ENCODE data around the gene PTPRT. TPM values are rescaled to one million over a fixed set of nuclear protein-coding genes. Genes with fewer than 3 reads are reported as not detected.

PTPRT gene
- total and polyA plus RNA-seq, 2 of the 4 experiments (the other 2 are of a cell fraction), result not detected

- H3K9me1 ChIP-seq (ENCODE audit: insufficient read depth, low read length), result no peaks in the 10 kb centered on the region
- dilution Hi-C loops (cut with HindIII; ENCODE audit: low sequenced_read_pairs, unreplicated experiment) (no loop called here), intact Hi-C loops (cut with micrococcal nuclease) (no loop called here), in situ Hi-C loops (cut with MboI; ENCODE audit: low sequenced_read_pairs) (no loop called here)
- no peak overlapping the region for H2AFZ ChIP-seq (replicated peaks; ENCODE audit: low read length, poor library complexity)
- H3K4ac ChIP-seq (ENCODE audit: low read depth, low read length), result no peak overlapping the region
- H2BK120ac ChIP-seq (ENCODE audit: low read depth, low read length), result no peak overlapping the region
- H2BK15ac ChIP-seq (ENCODE audit: low read depth, low read length), result no peak overlapping the region
- no peaks in the 10 kb centered on the region for H3K4me1 ChIP-seq (ENCODE audit: control insufficient read depth, insufficient read depth, low read length)
- H3K4me3 ChIP-seq (ENCODE audit: insufficient read depth, low read depth, low read length), result no peak overlapping the region
- ATAC-seq (ENCODE audit: low read depth) (no peak), DNase-seq (no peak)
- BruUV-seq (replicated peaks), result no TSS peak
- no peak overlapping the region for H3K27ac ChIP-seq (ENCODE audit: insufficient read depth, low read length)
- H2BK20ac ChIP-seq (ENCODE audit: low read depth, low read length), result no peak overlapping the region
- POLR2A ChIA-PET (ENCODE audit: unreplicated experiment), result no interaction called here
- TF ChIP-seq CHD1 (IDR thresholded peaks at IDR 0.05; ENCODE audit: low read depth, low read length) (no peak), POLR2A (IDR thresholded peaks at IDR 0.05; ENCODE audit: low read depth, low read length) (no peak), MXI1 (IDR thresholded peaks at IDR 0.05; ENCODE audit: borderline replicate concordance, low read depth, low read length) (no peak), SMC3 (IDR thresholded peaks at IDR 0.05; ENCODE audit: low read depth, low read length) (no peak), BHLHE40 (IDR thresholded peaks at IDR 0.05; ENCODE audit: low read depth, low read length) (no peak), CEBPB (IDR thresholded peaks at IDR 0.05; ENCODE audit: low read depth, low read length) (no peak), RAD21 (IDR thresholded peaks at IDR 0.05; ENCODE audit: low read length) (no peak), RFX5 (IDR thresholded peaks at IDR 0.05; ENCODE audit: low read depth, low read length) (no peak), NFE2L2 (IDR thresholded peaks at IDR 0.05; ENCODE audit: low read depth, low read length) (no peak), FOS (IDR thresholded peaks at IDR 0.05; ENCODE audit: low read depth, low read length) (no peak), CTCF (conservative IDR thresholded peaks at IDR 0.05; ENCODE audit: low read depth, low read length) (no peak), MAFK (IDR thresholded peaks at IDR 0.05; ENCODE audit: low read depth, low read length) (no peak), USF2 (IDR thresholded peaks at IDR 0.05; ENCODE audit: low read depth, low read length) (no peak), MAZ (IDR thresholded peaks at IDR 0.05; ENCODE audit: borderline replicate concordance, low read depth, low read length) (no peak), RCOR1 (IDR thresholded peaks at IDR 0.05; ENCODE audit: insufficient replicate concordance, low read length) (no peak)
- TF ChIP-seq, protein P1, sequence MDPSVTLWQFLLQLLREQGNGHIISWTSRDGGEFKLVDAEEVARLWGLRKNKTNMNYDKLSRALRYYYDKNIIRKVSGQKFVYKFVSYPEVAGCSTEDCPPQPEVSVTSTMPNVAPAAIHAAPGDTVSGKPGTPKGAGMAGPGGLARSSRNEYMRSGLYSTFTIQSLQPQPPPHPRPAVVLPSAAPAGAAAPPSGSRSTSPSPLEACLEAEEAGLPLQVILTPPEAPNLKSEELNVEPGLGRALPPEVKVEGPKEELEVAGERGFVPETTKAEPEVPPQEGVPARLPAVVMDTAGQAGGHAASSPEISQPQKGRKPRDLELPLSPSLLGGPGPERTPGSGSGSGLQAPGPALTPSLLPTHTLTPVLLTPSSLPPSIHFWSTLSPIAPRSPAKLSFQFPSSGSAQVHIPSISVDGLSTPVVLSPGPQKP (IDR thresholded peaks at IDR 0.05; ENCODE audit: borderline replicate concordance, low read depth, low read length), result no peak
- H3K79me1 ChIP-seq (ENCODE audit: low read depth in 1 of 2, low read length in 2 of 2), result no peaks in the 10 kb centered on the region
- H2AK5ac ChIP-seq (ENCODE audit: low read depth, low read length), result no peak overlapping the region
- H2BK5ac ChIP-seq (ENCODE audit: low read depth, low read length, poor library complexity, severe bottlenecking), result no peak overlapping the region
- H3K56ac ChIP-seq (ENCODE audit: extremely low read depth, insufficient read depth, low read length), result no peak overlapping the region
- no peaks in the 10 kb centered on the region for H4K20me1 ChIP-seq (ENCODE audit: insufficient read depth, low read length)
- no peak overlapping the region for H3K18ac ChIP-seq (ENCODE audit: low read depth, low read length)
- no peaks in the 10 kb centered on the region for H3K36me3 ChIP-seq (ENCODE audit: control insufficient read depth, insufficient read depth, low read length)
- no peak overlapping the region for H4K5ac ChIP-seq (ENCODE audit: low read depth, low read length)
- no peak overlapping the region for H3K9ac ChIP-seq (ENCODE audit: low read depth, low read length)
- peaks cover 9% of the 10 kb centered on the region; the same call in 1 of the 2 replicates for H3K9me3 ChIP-seq (ENCODE audit: control insufficient read depth, insufficient read depth, low read length)
- no peak overlapping the region for H3K4me2 ChIP-seq (ENCODE audit: low read depth, low read length)
- no peak overlapping the region for H2AK9ac ChIP-seq (replicated peaks; ENCODE audit: low read depth, low read length, poor library complexity)
- H3K23ac ChIP-seq (ENCODE audit: low read depth, low read length), result no peak overlapping the region
- WGBS, 2 experiments (ENCODE audit: extremely low coverage in 2 of 2, insufficient read length in 1 of 2), result no CpG with 5 or more reads among the region's 2 CpGs
- H3K27me3 ChIP-seq (ENCODE audit: control insufficient read depth, insufficient read depth, low read length), result no peaks in the 10 kb centered on the region
- CTCF ChIA-PET, result no interaction called here
- no peak overlapping the region for H3K14ac ChIP-seq (replicated peaks; ENCODE audit: low read depth, low read length)
- no peak overlapping the region for H4K91ac ChIP-seq (ENCODE audit: insufficient read depth, low read depth, low read length)
- H4K8ac ChIP-seq (ENCODE audit: low read depth in 2 of 2, low read length in 2 of 2), result no peak overlapping the region
Measured at GRCh38 chr20:43151256-43151655, 38.5 kb downstream of the PTPRT start.

All from IMR-90 (cell line).